ENCODE results near the gene HIBADH. TPM values are rescaled to one million over a fixed set of nuclear protein-coding genes. Genes with fewer than 3 reads are reported as not detected.
A peak's percentile ranks its signal among the peaks of the same experiment; 100 is the strongest.

The HIBADH gene
- total and polyA plus RNA-seq, 2 experiments from 2014 or later: 62.5 to 83.8 TPM

- Histone ChIP-seq H3K36me3 (no peaks in the 10 kb centered on the region), H3K27me3 (no peaks in the 10 kb centered on the region), H3K27ac (no peak overlapping the region), H3K4me1 (ENCODE audit: low read depth) (no peaks in the 10 kb centered on the region), H3K9me3 (ENCODE audit: low read depth) (no peaks in the 10 kb centered on the region), H3K4me3 (no peak overlapping the region)
- no peak for DNase-seq (ENCODE audit: low read depth in 1 of 2, low spot score in 1 of 2)
- no peak for TF ChIP-seq CTCF (IDR thresholded peaks at IDR 0.05; ENCODE audit: low read depth, low read length)
These were observed 48.6 kb downstream of the HIBADH start for GRCh38 chr7:27614095-27614494.

GRCh38 chr7:27611059-27611458, 51.6 kb downstream of the HIBADH start:
- H3K36me3 ChIP-seq: no peaks in the 10 kb centered on the region
- DNase-seq (ENCODE audit: low read depth in 1 of 2, low spot score in 1 of 2): no peak
- no peaks in the 10 kb centered on the region for H3K9me3 ChIP-seq (ENCODE audit: low read depth)
- H3K4me3 ChIP-seq: no peak overlapping the region
- no peak for TF ChIP-seq CTCF (IDR thresholded peaks at IDR 0.05; ENCODE audit: low read depth, low read length)
- H3K4me1 ChIP-seq (ENCODE audit: low read depth): peaks cover 6% of the 10 kb centered on the region
- H3K27ac ChIP-seq: no peak overlapping the region
- H3K27me3 ChIP-seq: no peaks in the 10 kb centered on the region

GRCh38 chr7:27608776-27609495, 53.7 kb downstream of the HIBADH start:
- H3K36me3 ChIP-seq: no peaks in the 10 kb centered on the region
- DNase-seq (ENCODE audit: low read depth in 1 of 2, low spot score in 1 of 2): peak in 1 of 2 donors; percentile 50
- no peak for TF ChIP-seq CTCF (IDR thresholded peaks at IDR 0.05; ENCODE audit: low read depth, low read length)
- H3K4me1 ChIP-seq (ENCODE audit: low read depth): peaks cover 13% of the 10 kb centered on the region
- H3K9me3 ChIP-seq (ENCODE audit: low read depth): no peaks in the 10 kb centered on the region
- no peak overlapping the region for H3K4me3 ChIP-seq
- no peaks in the 10 kb centered on the region for H3K27me3 ChIP-seq
- no peak overlapping the region for H3K27ac ChIP-seq

GRCh38 chr7:27607210-27607606, 55.5 kb downstream of the HIBADH start:
- no peak for TF ChIP-seq CTCF (IDR thresholded peaks at IDR 0.05; ENCODE audit: low read depth, low read length)
- no peaks in the 10 kb centered on the region for H3K36me3 ChIP-seq
- peaks cover 16% of the 10 kb centered on the region for H3K4me1 ChIP-seq (ENCODE audit: low read depth)
- no peak overlapping the region for H3K4me3 ChIP-seq
- no peak overlapping the region for H3K27ac ChIP-seq
- no peaks in the 10 kb centered on the region for H3K9me3 ChIP-seq (ENCODE audit: low read depth)
- H3K27me3 ChIP-seq: no peaks in the 10 kb centered on the region
- DNase-seq (ENCODE audit: low read depth in 1 of 2, low spot score in 1 of 2): peak in 1 of 2 donors; percentile 24

- no peak for TF ChIP-seq CTCF (IDR thresholded peaks at IDR 0.05; ENCODE audit: low read depth, low read length)
These were observed 56.1 kb downstream of the HIBADH start for GRCh38 chr7:27606270-27607209.

More at GRCh38 chr7:27606270-27607209, 56.1 kb downstream of the HIBADH start:
- Histone ChIP-seq H3K4me1 (ENCODE audit: low read depth) (peaks cover 16% of the 10 kb centered on the region), H3K4me3 (no peak overlapping the region), H3K27ac (peak overlapping the region; percentile 20), H3K9me3 (ENCODE audit: low read depth) (no peaks in the 10 kb centered on the region), H3K36me3 (no peaks in the 10 kb centered on the region), H3K27me3 (no peaks in the 10 kb centered on the region)
- peak; percentile 4 to 31 for DNase-seq (ENCODE audit: low read depth in 1 of 2, low spot score in 1 of 2)
